VCaP (cell line): Measurements from ENCODE around the gene STUM.

ENCODE experiments used
- H3K27ac ChIP-seq: fragments of 450-650 bp; 2 replicates; pipeline ENCODE4 v1.5.1; 2017
- TF ChIP-seq, protein P1 (sequence below): fragments of 450-650 bp; conservative IDR thresholded peaks from 2 replicates; pipeline ENCODE4 v1.5.1; 2017; ENCODE audit warnings: mild to moderate bottlenecking, moderate library complexity

STUM gene

DNA sequence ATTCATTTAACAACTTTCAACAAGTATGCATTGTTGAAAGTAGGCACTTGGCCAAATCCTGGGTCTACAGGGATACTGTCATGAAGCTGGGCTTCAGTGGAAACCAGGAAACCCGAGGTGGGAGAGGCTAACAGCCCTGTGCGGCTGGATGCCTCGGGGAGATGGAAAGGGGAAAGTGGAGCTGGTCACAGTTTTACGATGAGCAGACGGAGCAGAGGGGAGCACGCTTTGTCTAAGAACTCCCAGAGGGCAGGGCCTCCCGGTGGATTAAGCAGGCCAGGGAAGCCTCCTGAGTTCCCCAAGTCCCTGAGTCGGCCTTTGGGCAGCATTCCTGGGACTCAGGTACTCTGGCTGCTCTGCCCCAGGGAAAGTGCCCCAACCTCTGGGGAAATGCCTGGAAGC, 23.8 kb downstream of the STUM start:
- TF ChIP-seq, protein P1, sequence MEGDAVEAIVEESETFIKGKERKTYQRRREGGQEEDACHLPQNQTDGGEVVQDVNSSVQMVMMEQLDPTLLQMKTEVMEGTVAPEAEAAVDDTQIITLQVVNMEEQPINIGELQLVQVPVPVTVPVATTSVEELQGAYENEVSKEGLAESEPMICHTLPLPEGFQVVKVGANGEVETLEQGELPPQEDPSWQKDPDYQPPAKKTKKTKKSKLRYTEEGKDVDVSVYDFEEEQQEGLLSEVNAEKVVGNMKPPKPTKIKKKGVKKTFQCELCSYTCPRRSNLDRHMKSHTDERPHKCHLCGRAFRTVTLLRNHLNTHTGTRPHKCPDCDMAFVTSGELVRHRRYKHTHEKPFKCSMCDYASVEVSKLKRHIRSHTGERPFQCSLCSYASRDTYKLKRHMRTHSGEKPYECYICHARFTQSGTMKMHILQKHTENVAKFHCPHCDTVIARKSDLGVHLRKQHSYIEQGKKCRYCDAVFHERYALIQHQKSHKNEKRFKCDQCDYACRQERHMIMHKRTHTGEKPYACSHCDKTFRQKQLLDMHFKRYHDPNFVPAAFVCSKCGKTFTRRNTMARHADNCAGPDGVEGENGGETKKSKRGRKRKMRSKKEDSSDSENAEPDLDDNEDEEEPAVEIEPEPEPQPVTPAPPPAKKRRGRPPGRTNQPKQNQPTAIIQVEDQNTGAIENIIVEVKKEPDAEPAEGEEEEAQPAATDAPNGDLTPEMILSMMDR, result no peak

DNA sequence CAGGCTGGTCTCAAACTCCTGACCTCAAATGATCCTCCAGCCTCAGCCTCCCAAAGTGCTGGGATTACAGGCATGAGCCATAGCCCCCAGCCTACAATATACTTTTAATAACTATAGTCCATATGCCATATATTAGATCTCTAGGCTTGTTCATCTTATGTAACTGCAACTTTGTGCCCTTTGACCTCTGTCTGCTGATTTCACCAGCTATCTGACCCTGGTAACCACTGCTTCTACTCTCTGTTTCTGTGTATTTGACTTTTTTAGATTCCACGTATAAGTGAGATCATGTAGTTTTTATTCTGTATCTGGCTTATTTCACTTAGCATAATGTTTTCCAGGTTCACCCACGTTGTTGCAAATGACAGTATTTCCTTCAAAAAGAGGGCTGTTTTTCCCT, 25.5 kb downstream of the STUM start:
- H3K27ac ChIP-seq, result no peak overlapping the region
- TF ChIP-seq, protein P1, result no peak

More for the DNA sequence above, 23.8 kb downstream of the STUM start:
- H3K27ac ChIP-seq, result no peak overlapping the region

DNA sequence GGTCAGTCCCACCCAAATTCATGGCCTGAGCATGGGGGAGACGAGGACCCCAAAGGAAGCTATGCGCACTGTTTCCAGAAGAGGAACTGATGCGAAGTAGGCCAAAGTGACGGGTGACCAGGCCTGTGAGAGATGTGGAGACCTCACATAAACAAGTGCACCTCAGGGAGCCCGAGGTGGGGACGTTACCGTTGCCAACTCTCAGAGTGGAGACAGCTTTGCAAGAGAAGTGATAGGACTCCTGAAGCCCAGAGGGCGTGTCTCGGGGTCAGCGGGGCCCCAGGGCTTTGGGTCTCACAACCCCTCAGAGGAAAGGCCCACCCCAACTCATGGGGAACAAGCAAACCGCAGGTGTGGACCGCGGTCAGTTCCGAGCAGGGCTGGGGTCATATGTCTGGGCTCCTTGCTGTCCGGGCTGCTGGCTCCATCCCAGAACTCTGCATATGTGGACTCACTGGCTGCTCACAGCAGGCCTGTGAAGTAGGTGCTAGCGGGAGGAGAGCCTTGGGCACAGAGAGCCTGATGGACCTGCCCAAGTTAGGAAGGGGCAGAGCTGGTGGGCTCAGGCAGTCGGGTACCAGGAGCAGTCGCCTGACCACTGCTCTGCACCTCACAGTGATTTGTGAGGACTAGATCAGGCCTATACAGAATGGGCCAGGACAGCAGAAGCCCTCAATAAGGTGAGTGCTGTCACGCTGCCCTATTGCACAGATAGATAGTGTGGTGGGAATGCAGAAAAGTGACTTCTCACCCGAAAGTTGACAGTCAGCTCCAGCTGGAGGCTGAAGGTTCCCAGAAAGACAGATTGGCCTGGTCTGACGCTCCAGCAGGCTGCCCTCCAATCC, 26.2 kb downstream of the STUM start:
- TF ChIP-seq, protein P1, result no peak
- no peak overlapping the region; the same call in 1 of the 2 replicates for H3K27ac ChIP-seq

DNA sequence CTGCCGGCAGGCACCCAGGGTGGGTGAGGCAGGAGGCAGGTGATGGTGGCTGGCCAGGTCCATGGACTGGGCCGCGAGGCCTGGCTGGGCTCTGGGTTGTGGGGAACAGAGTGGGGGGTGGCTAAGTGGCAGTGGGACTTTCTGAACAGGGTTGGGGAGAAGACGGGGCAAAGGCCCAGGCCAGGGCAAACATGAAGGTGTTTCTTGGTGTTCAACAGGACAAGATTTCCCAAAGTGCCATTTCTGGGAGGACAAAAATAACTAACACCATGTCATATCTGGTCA, 26.8 kb downstream of the STUM start:
- TF ChIP-seq, protein P1, result no peak

DNA sequence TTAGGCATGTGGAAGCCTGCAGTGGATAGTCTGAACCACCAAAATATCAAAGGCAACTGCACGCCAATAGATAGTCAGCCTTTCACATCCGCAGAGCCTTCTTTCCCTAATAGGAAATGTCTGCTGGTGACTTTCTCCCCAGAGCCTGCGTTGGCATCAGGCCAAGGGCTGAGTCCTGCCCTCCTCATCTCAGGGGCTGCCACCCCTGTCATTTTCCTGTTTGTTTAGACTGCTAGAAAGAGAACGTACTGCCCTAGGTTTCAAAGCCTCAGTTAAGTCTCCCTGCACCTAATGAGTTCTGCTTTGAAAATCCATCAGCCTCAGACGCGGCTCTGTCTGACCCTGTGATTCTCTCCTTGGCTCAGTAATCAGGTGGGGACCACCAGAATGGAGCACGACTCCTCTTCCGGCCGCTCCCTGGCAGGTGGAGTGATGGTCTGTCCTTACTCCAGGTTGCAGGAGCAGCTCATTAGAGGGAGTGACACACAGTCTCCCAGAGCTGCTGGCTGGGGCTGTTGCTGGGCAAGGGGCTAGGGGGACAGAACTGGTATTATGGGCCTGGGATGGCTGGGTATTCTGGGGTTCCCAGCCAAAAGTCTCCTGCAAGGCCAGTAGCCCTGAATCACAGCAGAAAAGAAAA, 27.3 kb downstream of the STUM start:
- H3K27ac ChIP-seq, result peak overlapping the region; percentile 21; the same call in 1 of the 2 replicates
- TF ChIP-seq, protein P1, result no peak

More for the DNA sequence above, 26.8 kb downstream of the STUM start:
- peak overlapping the region; percentile 21; the same call in 1 of the 2 replicates for H3K27ac ChIP-seq

DNA sequence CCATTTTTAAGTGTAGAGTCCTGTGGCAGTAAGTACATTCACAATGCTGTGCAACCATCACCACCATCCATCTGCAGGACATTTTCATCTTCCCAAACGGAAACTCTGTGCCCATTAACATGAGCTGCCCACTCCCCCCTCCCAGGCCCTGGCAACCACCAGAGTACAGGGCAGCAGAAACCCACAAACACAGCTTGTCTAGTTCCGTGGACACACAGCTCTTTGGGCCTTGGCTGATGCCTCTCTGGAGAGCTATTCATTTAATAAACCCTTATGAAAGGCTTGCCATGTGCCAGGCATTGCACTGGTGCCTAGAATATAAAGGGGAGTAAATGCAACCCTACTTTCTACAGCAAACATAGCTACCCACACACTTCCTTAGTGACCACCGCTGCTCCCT, 28.0 kb downstream of the STUM start:
- TF ChIP-seq, protein P1, result no peak
- no peak overlapping the region for H3K27ac ChIP-seq

DNA sequence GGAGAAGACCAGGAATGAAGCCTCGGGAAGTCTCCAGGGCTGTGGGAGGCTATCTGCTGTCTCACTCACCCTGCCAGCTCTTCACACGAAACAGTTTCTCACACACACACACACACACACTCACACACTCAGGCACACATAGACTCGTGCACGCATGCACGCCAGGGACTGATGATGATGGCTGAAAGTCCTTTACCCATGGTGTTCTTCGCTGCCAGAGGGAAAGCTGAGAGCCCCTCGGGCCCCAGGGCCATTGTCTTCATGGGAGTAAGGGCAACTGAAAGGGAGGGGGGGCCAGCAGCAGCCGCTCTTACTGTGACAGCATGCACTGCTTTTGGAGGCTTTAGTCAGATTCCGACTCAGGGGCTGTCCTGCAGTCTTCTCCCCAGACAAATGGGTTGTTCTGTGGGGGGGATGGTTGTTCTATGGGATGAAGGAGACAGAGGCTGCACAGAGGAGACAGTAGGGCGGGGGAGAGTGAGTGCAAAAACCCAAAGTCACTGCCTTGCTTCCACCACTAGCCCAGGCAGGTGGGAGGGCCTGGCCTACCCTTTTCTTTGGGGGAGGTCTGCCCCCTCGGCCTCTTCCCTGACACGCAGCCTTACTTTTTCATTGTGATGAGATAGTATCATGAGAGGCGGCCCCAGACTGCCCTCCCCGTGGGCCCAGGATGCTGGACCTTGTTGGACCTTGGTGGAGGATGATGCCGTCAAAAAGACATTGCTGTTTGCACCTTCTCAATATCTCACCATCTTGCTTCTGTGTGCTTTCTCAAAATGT, 29.0 kb downstream of the STUM start:
- TF ChIP-seq, protein P1, result no peak
- H3K27ac ChIP-seq, result no peak overlapping the region
